DND-41 (cell line): ENCODE data around the gene CASP9.

Experiments
- ATAC-seq: fragments of 200-7000 bp; cut with Tn5 transposase; 3 replicates; pipeline ENCODE4 v1.9.1; 2021; ENCODE audit warnings: low read depth; ENCODE audit not compliant: insufficient read depth
- DNase-seq: peaks from one replicate; pipeline ENCODE4 v3.0.0-alpha.2; 2020
- H2AFZ ChIP-seq: 2 replicates; pipeline ENCODE4 v1.6.0; 2012; ENCODE audit warnings: low read depth, low read length
- H3K27ac ChIP-seq: 2 replicates; pipeline ENCODE4 v1.5.1; 2012; ENCODE audit warnings: low read length, inconsistent platforms
- H3K27me3 ChIP-seq: fragments of 200-600 bp; sonication (generic); 2 replicates; pipeline ENCODE4 v1.6.0; 2012; ENCODE audit warnings: low read length, mild to moderate bottlenecking, inconsistent platforms; ENCODE audit not compliant: insufficient read depth, poor library complexity
- H3K36me3 ChIP-seq: 2 replicates; pipeline ENCODE4 v1.5.1; 2012; ENCODE audit warnings: low read length, inconsistent platforms; ENCODE audit not compliant: insufficient read depth
- H3K4me1 ChIP-seq: 2 replicates; pipeline ENCODE4 v1.5.1; 2012; ENCODE audit warnings: mild to moderate bottlenecking, low read length; ENCODE audit not compliant: insufficient read depth
- H3K4me2 ChIP-seq: 2 replicates; pipeline ENCODE4 v1.6.0; 2012; ENCODE audit warnings: mild to moderate bottlenecking, moderate library complexity, low read length, inconsistent platforms; ENCODE audit not compliant: insufficient read depth
- H3K4me3 ChIP-seq, 2 experiments: fragments of 200-600 bp in 1 of 2; shearing (Covaris generic) in 1 of 2; 2 replicates each; pipeline ENCODE4 v1.5.1; 2012 to 2016; ENCODE audit warnings: inconsistent platforms in 2 of 2, low read length in 2 of 2, mild to moderate bottlenecking in 2 of 2, low read depth in 1 of 2, moderate library complexity in 1 of 2
- H3K79me2 ChIP-seq: 2 replicates; pipeline ENCODE4 v1.6.0; 2012; ENCODE audit warnings: low read length, inconsistent platforms; ENCODE audit not compliant: insufficient read depth
- H3K9ac ChIP-seq: 2 replicates; pipeline ENCODE4 v1.6.0; 2012; ENCODE audit warnings: low read depth, mild to moderate bottlenecking, inconsistent platforms, low read length, moderate library complexity
- H3K9me3 ChIP-seq: 2 replicates; pipeline ENCODE4 v1.5.1; 2012; ENCODE audit warnings: low read length, moderate library complexity, mild to moderate bottlenecking, inconsistent platforms; ENCODE audit not compliant: insufficient read depth, severe bottlenecking
- H4K20me1 ChIP-seq: 2 replicates; pipeline ENCODE4 v1.6.0; 2012; ENCODE audit warnings: low read length; ENCODE audit not compliant: insufficient read depth
- CTCF ChIP-seq: IDR thresholded peaks from 2 replicates; pipeline ENCODE4 v1.5.1; 2012; ENCODE audit warnings: borderline replicate concordance, low read length, moderate library complexity, mild to moderate bottlenecking; ENCODE audit not compliant: poor library complexity, severe bottlenecking; ENCODE audit errors: extremely low read depth
- EZH2 ChIP-seq: IDR thresholded peaks from 3 replicates; pipeline ENCODE4 v1.6.1; 2012; ENCODE audit warnings: borderline replicate concordance, low read depth, mild to moderate bottlenecking, moderate library complexity, low read length, inconsistent platforms; ENCODE audit not compliant: severe bottlenecking

Gene CASP9

GRCh38 chr1:15479654-15480347 is 44.2 kb downstream of the CASP9 start:
- TF ChIP-seq CTCF (no peak), EZH2 (no peak)
- H3K4me3 ChIP-seq, result no peak overlapping the region
- no peaks in the 10 kb centered on the region for H3K36me3 ChIP-seq
- H4K20me1 ChIP-seq, result no peaks in the 10 kb centered on the region
- no peaks in the 10 kb centered on the region for H3K9me3 ChIP-seq
- no peak overlapping the region for H3K9ac ChIP-seq
- H3K79me2 ChIP-seq, result no peaks in the 10 kb centered on the region
- no peaks in the 10 kb centered on the region for H3K4me1 ChIP-seq
- ATAC-seq (no peak), DNase-seq (no peak)
- no peak overlapping the region for H2AFZ ChIP-seq
- no peak overlapping the region for H3K27ac ChIP-seq
- no peaks in the 10 kb centered on the region for H3K27me3 ChIP-seq
- no peak overlapping the region for H3K4me2 ChIP-seq

- H3K4me1 ChIP-seq, result no peaks in the 10 kb centered on the region
- TF ChIP-seq CTCF (no peak), EZH2 (no peak)
- DNase-seq (no peak), ATAC-seq (no peak)
- H3K4me2 ChIP-seq, result no peak overlapping the region
- H3K9me3 ChIP-seq, result no peaks in the 10 kb centered on the region
- H3K36me3 ChIP-seq, result no peaks in the 10 kb centered on the region
- H2AFZ ChIP-seq, result no peak overlapping the region
- no peak overlapping the region for H3K27ac ChIP-seq
- no peaks in the 10 kb centered on the region for H3K27me3 ChIP-seq
- no peak overlapping the region for H3K9ac ChIP-seq
- no peak overlapping the region for H3K4me3 ChIP-seq
- no peaks in the 10 kb centered on the region for H3K79me2 ChIP-seq
- no peaks in the 10 kb centered on the region for H4K20me1 ChIP-seq
These were observed 46.3 kb downstream of the CASP9 start for GRCh38 chr1:15477646-15478212.

GRCh38 chr1:15476927-15477326 is 47.1 kb downstream of the CASP9 start:
- Histone ChIP-seq H3K4me3 (no peak overlapping the region), H2AFZ (no peak overlapping the region), H3K9me3 (no peaks in the 10 kb centered on the region), H3K27ac (no peak overlapping the region), H3K36me3 (no peaks in the 10 kb centered on the region), H3K27me3 (no peaks in the 10 kb centered on the region), H3K4me2 (no peak overlapping the region), H3K4me1 (no peaks in the 10 kb centered on the region), H3K9ac (no peak overlapping the region), H3K79me2 (no peaks in the 10 kb centered on the region), H4K20me1 (no peaks in the 10 kb centered on the region)
- ATAC-seq, result no peak; the same call in 2 of the 3 replicates
- TF ChIP-seq CTCF (no peak), EZH2 (no peak)
- DNase-seq, result no peak
